GM19025 (cell line): ENCODE measurements around the gene AGXT2.

ENCODE experiments used
- ATAC-seq: cut with Tn5 transposase; IDR thresholded peaks from one replicate; pipeline ENCODE4 v1.9.1; 2021; ENCODE audit warnings: mild to moderate bottlenecking, low read depth, moderate library complexity; ENCODE audit not compliant: unreplicated experiment

Gene AGXT2

DNA sequence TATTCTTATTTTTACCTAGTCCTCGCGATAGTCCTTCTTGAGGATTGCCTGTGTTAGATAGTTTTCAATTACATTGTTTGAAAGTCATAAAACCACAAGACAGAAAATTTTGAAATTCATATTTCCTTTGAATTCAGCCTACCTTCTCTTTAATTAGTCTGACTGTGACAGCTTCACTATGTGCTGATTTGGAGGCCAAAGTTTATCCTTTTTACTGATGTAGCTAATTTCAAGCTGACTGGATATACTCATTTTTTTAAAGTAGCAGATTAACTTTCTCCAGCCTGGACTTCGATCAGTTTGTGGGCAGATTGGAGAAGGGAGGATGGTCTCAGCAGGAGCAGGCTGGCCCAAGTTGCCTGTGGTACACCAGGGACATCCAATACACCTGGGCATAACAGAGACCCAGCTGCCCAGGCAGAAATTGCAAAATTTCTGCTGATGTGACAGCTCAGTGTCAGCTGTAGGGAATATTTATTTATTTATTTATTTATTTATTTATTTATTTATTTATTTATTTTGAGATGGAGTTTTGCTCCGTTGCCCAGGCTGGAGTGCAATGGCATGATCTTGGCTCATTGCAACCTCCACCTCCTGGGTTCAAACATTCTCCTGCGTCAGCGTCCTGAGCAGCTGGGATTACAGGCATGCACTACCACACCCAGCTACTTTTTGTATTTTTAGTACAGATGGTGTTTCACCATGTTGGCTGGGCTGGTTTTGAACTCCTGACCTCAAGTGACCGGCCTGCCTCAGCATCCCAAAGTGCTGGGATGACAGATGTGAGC is 24.2 kb downstream of the AGXT2 start:
- no peak for ATAC-seq

DNA sequence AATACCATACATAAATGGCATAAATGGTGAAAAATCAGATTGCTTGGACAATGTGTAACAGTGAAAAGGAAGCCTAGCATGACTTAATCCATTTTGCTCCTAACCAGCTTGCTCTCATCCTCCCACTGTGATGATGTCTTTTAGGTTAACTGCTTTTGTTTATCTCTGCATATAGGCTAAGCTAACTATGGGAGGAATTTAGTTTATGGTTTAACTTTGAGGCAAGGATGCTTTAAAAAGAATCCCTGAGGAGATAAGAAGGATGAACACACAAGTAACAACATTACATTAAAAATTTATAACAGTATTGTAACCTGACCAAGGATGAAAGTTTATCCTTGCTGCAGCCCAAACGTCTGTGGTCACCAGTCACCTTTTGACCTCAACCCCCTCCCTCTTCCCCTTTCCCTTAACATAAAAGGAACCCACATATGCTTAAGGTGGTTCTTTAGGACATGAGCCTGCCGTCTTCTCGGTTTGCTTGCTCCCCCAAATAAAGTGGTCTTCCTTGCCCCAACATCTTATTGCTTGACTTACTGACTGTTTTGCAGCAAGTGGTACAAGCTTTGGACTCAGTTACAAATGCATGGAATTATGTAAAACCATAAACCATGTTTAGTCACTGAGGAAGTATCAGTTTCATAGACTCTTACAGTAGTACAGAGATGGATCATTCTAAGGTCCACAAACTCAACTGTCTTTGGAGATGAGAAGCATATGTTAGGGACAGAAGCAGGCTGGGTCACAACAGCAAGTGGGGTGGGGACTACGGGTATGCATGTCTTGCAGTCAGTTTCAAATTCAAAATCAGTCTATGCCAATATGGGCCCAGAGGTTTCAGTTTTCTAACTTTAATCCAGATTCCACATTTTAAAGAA is 31.3 kb downstream of the AGXT2 start:
- ATAC-seq = no peak

DNA sequence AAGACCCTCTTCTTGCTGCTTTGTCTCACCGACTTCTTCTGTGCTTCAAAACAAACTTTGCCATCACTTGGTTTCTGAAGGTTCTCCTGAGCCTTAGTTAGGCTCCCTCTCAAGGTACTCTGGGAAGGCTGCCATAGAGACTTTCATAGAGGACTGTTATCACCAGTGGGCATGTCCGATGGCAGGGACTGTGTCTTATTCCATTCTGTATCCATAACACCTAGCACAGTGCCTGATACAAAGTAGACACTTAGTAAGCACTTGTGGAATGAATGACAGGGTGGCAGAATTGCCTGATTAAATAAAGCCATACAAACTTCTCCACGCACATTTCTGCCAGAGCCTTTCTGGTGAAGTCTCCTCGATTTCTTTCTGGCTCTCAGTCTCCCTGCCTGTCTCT is 32.7 kb downstream of the AGXT2 start:
- no peak for ATAC-seq

DNA sequence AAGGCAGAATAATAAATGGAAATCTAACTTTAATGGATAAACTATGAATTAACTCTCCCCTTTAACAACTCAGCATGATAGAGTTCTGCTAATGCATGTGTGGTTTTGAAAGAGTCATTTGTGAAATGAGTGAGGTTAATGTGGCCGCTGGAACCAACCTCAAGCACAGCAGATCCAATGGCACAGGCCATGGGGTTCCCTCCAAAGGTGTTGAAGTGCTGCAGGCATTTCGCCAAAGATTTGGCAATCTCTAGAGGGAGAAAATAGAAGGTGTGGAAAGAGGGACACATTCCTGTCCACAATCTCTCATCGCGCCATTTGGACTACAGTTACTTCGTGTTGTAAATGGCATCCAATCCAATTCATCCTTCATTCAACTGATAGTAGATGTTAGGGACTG is 35.0 kb downstream of the AGXT2 start:
- ATAC-seq = no peak

DNA sequence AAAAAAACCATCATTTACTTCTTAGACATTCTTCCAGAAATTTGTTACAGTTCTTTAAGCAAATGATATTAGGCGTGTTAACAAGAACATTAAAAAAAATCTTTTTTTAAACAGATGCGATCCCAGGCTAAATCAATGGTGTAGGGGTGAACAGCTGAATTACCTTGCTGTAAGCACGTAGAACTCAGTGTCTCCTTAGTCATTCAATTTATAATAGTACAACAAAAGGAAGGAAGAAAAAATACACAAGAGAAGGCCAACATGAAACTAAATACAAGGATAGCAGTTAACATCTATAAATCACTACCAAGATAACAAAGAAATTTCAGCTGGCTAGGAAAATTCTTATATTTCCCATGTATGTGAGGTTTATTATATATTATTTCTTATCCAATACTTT is 35.4 kb downstream of the AGXT2 start:
- ATAC-seq = no peak

DNA sequence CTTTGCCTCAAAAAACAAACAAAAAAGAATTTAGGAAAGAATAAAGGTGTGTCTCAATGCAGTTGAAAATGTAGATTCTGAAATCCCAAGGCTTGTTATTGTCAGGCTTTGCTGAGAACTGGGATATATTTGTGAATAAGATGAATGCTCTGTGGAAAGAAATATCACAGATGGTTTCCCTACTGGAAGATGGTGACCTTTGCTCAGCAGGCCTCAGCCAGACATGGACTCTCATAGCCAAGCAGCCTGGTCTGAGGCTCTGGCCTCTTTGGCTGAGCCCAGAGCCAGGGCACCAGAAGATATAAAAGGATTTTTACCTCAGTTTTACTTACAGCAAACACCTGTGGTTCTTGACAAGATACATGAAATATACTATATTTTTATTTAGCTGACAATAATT is 37.1 kb downstream of the AGXT2 start:
- no peak for ATAC-seq

DNA sequence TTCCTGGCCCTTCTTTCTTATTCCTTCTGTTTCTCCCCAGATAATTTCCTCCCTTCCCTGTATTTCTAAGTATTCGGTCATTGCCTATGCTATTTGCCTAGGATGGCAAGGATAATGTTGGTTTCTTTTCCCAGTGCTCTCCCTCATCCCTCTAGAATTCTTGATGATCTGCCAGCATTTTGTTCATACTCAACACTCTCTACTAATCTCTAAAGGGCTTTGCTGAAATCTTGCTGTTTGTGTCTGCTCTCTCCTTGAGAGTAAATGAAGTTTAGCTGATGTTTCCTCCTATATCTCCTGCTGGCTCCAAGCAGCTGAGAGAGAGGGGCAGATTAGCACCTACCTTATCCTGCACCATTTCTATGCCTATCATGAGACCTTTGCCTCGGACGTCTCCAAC is 38.1 kb downstream of the AGXT2 start:
- ATAC-seq = no peak

DNA sequence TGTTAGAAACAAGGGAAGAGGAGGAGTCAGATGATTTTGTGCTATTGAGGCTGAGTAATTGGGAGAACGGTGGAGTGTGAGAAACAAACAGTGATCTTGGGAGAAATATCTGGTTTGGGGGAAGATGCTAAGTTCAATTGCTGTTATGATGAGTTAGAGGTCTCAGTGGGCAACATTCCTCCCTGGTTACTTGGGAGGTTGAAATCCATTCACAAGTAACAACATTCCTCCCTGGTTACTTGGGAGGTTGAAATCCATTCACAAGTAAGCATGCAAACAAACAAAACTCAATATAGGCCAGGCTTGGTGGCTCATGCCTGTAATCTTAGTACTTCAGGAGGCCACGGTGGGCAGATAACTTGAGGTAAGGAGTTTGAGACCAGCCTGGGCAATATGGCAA is 38.7 kb downstream of the AGXT2 start:
- ATAC-seq = no peak

DNA sequence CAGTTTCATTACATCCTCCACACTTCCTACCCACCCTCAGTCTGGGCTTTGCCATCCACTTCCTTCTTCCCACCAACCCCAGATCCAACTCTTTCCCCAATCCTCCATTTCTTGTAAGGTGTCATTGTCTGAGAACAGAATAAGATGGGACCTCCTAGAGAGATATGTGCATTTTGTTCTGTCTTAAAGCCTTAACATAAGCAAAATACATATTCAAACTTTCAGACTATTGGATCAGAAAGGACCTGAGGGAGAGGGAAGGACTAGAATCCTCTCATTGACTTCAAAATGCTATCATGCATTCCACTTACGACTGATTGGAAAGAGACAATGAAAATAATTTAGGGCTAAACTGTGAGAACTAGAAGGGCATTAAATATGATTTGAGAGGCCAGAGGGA is 43.0 kb downstream of the AGXT2 start:
- no peak for ATAC-seq

DNA sequence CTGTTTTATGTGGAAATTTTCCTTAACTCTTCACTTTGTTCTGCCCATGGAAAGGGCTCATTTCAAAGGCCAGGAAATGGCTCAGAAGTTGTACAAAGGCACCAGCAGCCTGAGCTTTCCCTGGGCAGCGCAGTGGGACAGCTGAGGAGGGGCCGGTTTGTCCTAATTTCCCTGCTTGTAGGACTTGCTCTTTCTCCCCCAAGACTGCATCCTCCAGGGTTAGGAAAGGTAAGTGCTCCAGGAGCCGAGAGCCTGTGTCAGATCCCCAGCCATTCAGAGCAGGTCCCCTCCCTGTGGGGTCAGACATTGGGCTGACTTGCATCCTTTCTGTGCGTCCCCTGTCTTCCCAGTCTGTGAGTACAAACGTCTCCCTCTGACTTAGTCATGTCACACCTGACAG is 43.5 kb downstream of the AGXT2 start:
- no peak for ATAC-seq

DNA sequence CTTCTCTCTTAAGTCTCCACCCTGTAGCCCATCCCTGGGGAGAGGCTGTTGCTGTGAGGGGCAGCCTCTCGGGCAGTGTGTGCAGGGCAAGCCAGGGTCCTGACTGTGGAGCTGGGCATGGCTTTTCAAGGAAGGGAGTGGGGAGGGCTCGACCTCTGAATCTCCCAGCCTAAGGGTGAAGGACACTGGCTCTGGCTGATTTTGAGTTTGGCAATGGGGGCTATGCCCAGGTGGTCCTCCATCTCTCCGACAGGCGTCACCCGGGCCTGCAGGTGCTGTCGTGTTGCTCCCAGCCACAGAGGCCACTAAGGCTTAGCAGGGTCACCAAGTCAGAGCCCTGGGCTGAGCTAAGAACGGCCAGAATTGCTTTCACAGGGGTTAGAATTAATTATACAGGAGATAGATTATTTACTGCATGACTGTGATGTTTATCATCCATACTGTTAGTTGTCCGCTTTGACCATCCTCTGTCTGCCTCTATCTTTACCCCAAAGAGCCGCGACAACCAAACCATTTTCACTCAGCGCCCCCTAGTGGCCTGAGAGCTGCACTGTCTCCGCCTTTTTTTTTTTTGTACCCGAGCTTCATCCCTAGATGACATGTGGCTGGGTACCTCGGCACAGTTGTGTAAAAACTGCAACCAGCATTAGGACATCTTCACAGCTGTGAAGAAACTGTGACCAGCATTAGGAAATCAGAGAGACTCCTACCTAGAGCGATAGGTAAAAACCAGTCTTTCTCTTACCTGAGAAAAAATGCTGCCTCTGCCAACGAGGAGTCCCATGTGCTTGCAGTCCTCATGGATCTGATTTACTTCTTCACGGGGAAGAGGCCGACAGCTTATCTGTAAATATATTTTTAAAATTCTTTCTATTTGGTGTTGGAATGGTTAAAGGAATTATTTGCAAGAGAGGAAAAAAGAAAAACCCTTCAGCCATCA is 44.5 kb downstream of the AGXT2 start:
- peak; percentile 72 for ATAC-seq

DNA sequence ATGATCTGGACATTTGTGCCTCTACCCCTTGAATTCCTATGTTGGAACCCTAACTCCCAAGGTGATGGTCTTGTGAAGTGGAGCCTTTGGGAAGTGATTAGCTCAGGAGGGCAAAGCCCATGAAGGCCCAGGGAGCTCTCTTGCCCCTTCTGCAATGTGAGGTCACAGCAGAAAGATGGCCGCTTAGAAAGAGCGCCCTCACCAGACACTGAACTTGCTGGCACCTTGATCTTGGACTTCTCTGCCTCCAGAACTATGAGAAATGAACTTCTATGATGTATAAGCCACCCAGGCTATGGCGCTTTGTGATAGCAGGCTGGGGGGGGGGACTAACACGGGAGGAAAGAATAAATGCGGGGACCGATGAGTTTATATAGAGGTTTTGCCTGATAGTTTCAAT is 45.3 kb downstream of the AGXT2 start:
- no peak for ATAC-seq

DNA sequence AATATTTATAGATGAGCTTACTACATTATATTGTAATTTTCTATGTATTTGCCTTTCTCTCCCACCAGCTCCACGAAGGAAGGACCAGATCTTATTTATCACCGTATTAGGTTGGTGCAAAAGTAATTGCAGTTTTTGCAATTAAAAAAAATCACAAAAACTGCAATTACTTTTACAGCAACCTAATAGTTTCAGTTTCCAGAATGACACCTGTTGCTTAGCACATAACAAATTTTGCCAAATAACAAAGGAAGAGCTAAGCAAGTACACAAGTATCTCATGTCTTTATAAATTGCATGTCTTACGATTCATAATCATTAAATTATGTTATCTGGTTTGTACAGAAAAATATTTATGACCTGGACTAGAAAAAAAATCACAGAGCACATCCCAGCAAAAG is 45.9 kb downstream of the AGXT2 start:
- ATAC-seq = no peak

DNA sequence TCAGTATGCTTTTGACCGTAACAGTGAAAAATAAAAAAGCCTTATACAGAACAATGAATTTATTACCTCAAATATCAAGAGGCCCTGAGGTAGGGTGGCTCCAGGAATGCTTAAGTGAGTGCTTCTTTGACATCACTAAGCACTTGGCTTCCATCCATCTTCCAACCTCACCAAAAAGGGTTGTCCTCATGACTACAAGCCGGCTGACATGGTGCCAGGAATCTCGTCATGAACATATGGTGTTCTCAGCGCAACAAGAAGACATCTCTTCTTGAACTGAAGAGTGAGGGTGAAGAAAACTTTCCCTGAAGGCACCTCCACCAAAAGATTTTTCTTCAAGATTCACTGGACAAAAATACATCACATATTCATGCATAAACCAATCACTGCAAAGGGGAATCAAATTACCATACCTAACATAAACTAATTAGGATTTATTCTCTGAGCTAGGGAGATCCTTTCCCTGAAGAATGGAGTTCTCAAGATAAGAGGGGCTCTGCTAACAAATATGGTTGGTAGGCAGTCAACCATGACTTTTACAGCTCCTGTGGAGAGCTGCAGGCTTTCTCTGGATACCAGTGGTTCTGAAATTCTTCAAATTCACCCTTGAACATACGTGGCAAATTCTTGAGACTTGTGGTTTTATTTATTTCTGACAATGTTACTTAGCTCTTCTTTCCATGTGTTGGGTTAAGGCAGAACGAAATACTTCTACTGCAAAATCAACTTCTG is 49.5 kb downstream of the AGXT2 start:
- no peak for ATAC-seq

DNA sequence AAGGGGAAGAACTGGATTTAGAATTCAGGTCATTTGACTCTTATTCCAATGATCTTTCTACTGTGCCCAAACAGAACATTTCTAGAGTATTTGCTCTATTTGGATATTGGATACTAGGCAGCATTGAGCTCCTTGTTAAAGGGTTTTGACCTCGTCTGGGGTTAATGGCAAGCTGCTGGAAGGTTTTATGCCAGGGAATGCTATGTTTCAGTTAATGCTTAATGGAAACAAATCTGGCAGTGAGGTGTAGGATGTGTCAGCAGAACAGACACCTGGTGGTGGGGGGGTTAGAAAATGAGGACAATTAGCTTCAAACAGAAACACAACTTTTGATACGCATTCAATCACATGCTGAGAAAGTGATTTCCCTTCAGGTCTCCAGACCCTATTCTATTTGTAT is 51.5 kb downstream of the AGXT2 start:
- no peak for ATAC-seq

DNA sequence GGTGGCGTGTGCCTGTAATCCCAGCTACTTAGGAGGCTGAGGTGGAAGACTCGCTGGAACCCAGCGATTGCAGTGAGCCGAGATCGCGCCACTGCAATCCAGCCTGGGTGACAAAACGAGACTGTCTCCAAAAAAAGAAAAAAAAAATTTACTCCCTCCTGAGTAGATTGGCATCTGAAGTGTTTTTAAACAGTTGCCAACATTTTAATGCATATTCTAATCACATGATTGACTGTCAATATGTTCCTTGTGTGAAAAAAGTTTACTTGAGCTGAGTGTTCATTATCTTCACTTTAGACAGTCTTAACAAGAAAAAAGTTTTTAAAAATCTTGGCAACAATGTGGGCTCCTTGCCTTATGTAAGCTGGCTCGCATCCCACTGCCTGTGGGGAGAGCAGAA is 53.8 kb downstream of the AGXT2 start:
- no peak for ATAC-seq

DNA sequence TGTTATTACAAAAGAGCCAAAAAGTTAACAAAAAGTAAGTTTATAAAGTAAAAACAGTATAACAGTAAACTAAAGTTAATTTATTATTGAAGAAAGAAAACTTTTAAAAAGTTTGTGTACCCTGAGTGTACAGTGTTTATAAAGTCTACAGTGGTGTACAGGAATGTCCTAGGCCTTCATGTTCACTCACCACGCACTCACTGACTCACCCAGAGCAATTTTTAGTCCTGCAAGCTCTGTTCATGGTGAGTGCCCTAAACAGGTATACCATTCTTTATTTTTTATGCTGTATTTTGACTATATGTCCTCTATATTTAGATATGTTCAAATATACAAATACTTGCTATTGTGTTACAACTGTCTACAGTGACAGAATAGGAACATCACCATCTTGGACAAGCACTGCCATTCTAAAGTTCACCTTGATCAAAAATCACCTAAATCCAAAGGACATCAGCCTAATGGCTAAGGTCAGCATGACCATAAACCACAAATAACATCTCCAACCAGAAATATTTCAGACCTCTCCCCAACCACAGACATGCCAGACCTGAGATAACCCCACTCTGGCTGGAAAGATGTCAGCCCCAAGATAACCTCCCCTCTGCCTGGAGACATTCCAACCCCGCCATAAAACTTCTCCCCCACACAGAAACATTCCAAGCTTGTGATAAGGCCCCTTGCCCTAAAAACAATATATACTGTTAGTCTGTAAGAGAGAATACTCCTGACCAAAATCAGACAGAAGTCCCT is 56.1 kb downstream of the AGXT2 start:
- no peak for ATAC-seq

DNA sequence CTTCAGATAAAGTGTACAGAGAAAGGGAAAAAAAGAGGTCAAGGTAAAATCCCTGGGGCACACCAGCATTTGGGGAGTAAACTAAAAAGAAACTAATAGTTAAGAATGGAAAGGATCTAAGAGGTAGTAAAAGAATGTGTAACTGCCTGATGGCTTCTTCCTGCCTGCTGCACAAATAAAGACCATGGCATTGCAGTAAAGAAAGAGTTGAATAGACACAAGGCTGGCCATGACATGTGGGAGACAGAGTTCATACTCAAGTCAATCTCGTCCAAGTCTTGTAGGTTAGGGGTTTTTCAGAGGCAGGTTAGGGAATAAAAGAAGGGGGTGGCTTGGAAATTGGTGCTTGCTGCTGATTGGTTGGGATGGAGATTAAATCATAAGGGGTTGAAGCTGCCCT is 60.8 kb downstream of the AGXT2 start:
- no peak for ATAC-seq

DNA sequence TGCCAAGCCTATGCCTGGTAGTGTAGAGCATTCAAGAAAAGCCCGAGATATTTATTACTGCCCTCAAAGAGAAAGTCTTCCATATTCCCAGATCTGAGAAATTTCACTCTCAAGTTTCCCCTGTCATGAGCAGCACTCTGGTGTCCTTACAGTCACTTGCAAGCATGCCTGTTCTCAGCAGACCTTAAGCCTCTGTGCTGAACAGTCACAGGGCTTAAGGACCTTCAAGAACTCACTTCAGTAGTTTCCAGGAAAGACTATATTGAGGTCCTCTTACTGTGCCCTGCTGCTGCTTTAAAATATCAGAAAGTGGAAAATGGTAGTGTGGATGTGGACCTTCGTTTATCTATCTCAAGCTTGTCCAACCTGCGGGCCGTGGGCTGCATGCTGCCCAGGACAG is 64.9 kb downstream of the AGXT2 start:
- ATAC-seq = no peak
